H1 (cell line): ENCODE results near the gene DNM1L.

Experiments
- KDM1A ChIP-seq: fragments of 200-600, 300-600 bp; sonication (generic); IDR thresholded peaks from 2 replicates; pipeline ENCODE4 v1.7.1; 2016; ENCODE audit warnings: mild to moderate bottlenecking, low read length, borderline replicate concordance
- ZNF274 ChIP-seq: IDR thresholded peaks from 2 replicates; pipeline ENCODE4 v1.7.0; 2012; ENCODE audit warnings: low read length, borderline replicate concordance; ENCODE audit errors: extremely low read depth

DNA sequence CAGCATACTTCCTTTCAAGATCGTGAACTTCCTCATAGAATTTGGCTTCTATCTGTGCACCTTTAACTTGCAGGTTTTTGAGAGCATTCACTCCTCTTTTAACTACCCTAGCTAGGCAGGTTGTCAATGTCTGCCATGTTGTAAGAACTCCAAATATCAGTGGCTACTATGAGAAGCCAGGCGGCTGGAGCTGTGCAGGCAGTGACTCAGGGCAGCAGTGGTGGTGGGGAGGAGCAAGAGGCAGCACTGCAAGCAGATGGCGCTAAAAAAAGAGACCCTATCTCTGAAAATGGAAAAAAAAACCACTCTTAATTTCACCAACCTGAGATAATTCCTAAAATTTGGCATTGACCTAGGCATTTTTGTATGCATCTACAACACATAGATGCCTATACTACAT is 48.1 kb downstream of the DNM1L start:
- no peak for TF ChIP-seq KDM1A
- no peak for TF ChIP-seq ZNF274
